K562 (cell line): ENCODE data around the gene ALG10. TPM values are rescaled to one million over a fixed set of nuclear protein-coding genes. Genes with fewer than 3 reads are reported as not detected.

ENCODE experiments used
- ATAC-seq: fragments of 200-7000 bp; cut with Tn5 transposase; 3 replicates; pipeline ENCODE4 v1.9.1; 2020; ENCODE audit warnings: moderate library complexity
- BruUV-seq: library from RNA; stranded (reverse); fragments of 400-500 nt; replicated peaks from 2 replicates; lab custom pipeline; 2021; lab: Mats Ljungman, UMichigan
- CTCF ChIA-PET: fragments of 300-600 bp; formaldehyde crosslinking; extraction: SDS; loops from one replicate; lab custom pipeline; 2021; ENCODE audit warnings: low intra/inter-chr PET ratio; lab: Yijun Ruan, JAX
- POLR2A ChIA-PET: fragments of 300-600, 350-650 bp; sonication (Branson Sonifier 250); formaldehyde crosslinking; extraction: SDS; loops from one replicate; lab custom pipeline; 2021; ENCODE audit warnings: antibody characterized with exemption, inconsistent platforms; lab: Yijun Ruan, JAX
- DNase-seq, 4 experiments: peaks; one replicate each; pipeline versions ENCODE4 v3.0.0 to v3.0.0-alpha.2; 2011 to 2018; ENCODE audit warnings: low spot score in 3 of 4, mixed read lengths in 3 of 4; ENCODE audit errors: extremely low read depth in 1 of 4
- FAIRE-seq: peaks from 2 replicates; lab custom pipeline; 2011; peaks lifted over from hg19 to GRCh38; lab: Jason Lieb, UNC
- H2AFZ ChIP-seq: 2 replicates; pipeline ENCODE4 v1.6.0; 2011; ENCODE audit warnings: low read depth, low read length, control low read depth, inconsistent platforms
- H3K27ac ChIP-seq: fragments of 200-600 bp; 3 replicates; pipeline ENCODE4 v1.8.0; 2011; ENCODE audit warnings: low read depth, mild to moderate bottlenecking, control low read depth, inconsistent platforms, low read length, moderate library complexity, mixed read lengths; ENCODE audit errors: extremely low read depth
- H3K27me3 ChIP-seq, 2 experiments: fragments of 300-600 bp in 1 of 2; 2 replicates in 1 of 2; 3 replicates in 1 of 2; pipeline versions ENCODE4 v1.6.0 to v1.8.0; 2011; ENCODE audit warnings: inconsistent platforms in 2 of 2, low read length in 2 of 2, mild to moderate bottlenecking in 1 of 2, mixed read lengths in 1 of 2, moderate library complexity in 1 of 2; ENCODE audit not compliant: control insufficient read depth in 2 of 2, insufficient read depth in 2 of 2
- H3K36me3 ChIP-seq: fragments of 300-600 bp; 3 replicates; pipeline ENCODE4 v1.8.0; 2011; ENCODE audit warnings: mild to moderate bottlenecking, low read length, inconsistent platforms; ENCODE audit not compliant: control insufficient read depth, insufficient read depth
- H3K4me1 ChIP-seq, 2 experiments: fragments of 200-600 bp in 1 of 2; replicated peaks in 1 of 2; 2 replicates in 1 of 2; 3 replicates in 1 of 2; pipeline versions ENCODE4 v1.5.1 to v1.8.0; 2011; ENCODE audit warnings: inconsistent platforms in 2 of 2, low read length in 2 of 2, mild to moderate bottlenecking in 1 of 2, mixed read lengths in 1 of 2, moderate library complexity in 1 of 2; ENCODE audit not compliant: control insufficient read depth in 2 of 2, insufficient read depth in 2 of 2
- H3K4me2 ChIP-seq: 2 replicates; pipeline ENCODE4 v1.6.1; 2011; ENCODE audit warnings: low read length, control low read depth, inconsistent platforms, mixed read lengths; ENCODE audit not compliant: insufficient read depth
- H3K4me3 ChIP-seq: fragments of 200-600 bp; sonication (generic), shearing (Covaris generic); 2 replicates; pipeline ENCODE4 v1.5.1; 2016; ENCODE audit warnings: control low read depth, inconsistent platforms
- H3K79me2 ChIP-seq: fragments of 200-600 bp; 3 replicates; pipeline ENCODE4 v1.8.0; 2011; ENCODE audit warnings: low read length, inconsistent platforms; ENCODE audit not compliant: control insufficient read depth, insufficient read depth
- H3K9ac ChIP-seq, 2 experiments: 2 replicates each; pipeline versions ENCODE4 v1.6.0 to v1.6.1; 2011; ENCODE audit warnings: low read depth in 2 of 2, low read length in 2 of 2, control low read depth in 1 of 2, inconsistent platforms in 1 of 2, mild to moderate bottlenecking in 1 of 2, mixed read lengths in 1 of 2; ENCODE audit not compliant: insufficient read depth in 1 of 2
- H3K9me1 ChIP-seq: one replicate; pipeline ENCODE4 v1.6.0; 2011; ENCODE audit warnings: inconsistent platforms, mild to moderate bottlenecking, low read length, moderate library complexity; ENCODE audit not compliant: control insufficient read depth, insufficient read depth
- H3K9me3 ChIP-seq: replicated peaks from 2 replicates; pipeline ENCODE4 v1.5.1; 2011; ENCODE audit warnings: low read depth, low read length, inconsistent platforms; ENCODE audit not compliant: control insufficient read depth, insufficient read depth
- H4K20me1 ChIP-seq: replicated peaks from 2 replicates; pipeline ENCODE4 v1.6.1; 2011; ENCODE audit warnings: low read length, inconsistent platforms, mixed read lengths; ENCODE audit not compliant: control insufficient read depth, insufficient read depth
- CBX2 ChIP-seq: fragments of 200-600 bp; sonication (generic); IDR thresholded peaks from one replicate; pipeline ENCODE4 v1.6.1; 2012; ENCODE audit warnings: mild to moderate bottlenecking, low read length, inconsistent platforms; ENCODE audit not compliant: insufficient read depth, poor library complexity, severe bottlenecking
- GABPB2 ChIP-seq: fragments of 250-450 bp; sonication (Bioruptor Pico); conservative IDR thresholded peaks from 2 replicates; pipeline ENCODE4 v1.5.1; 2021; ENCODE audit warnings: mild to moderate bottlenecking
- NCOA1 ChIP-seq: fragments of 450-650 bp; IDR thresholded peaks from 2 replicates; pipeline ENCODE4 v1.6.1; 2016; ENCODE audit warnings: low read depth
- SIRT6 ChIP-seq: IDR thresholded peaks from one replicate; pipeline ENCODE4 v1.6.1; 2012; ENCODE audit warnings: low read depth, mild to moderate bottlenecking, control low read depth, inconsistent platforms, low read length, moderate library complexity
- STAT6 ChIP-seq: sonication (generic); formaldehyde crosslinking; IDR thresholded peaks from 2 replicates; pipeline ENCODE4 v1.8.1; 2023; ENCODE audit warnings: mild to moderate bottlenecking, missing genetic modification reagents
- ZNF280A ChIP-seq: fragments of 450-650 bp; IDR thresholded peaks from 2 replicates; pipeline ENCODE4 v1.6.1; 2018; ENCODE audit warnings: mild to moderate bottlenecking, low read depth; ENCODE audit not compliant: partially characterized antibody
- ZNF280B ChIP-seq: fragments of 250-450 bp; sonication (Bioruptor Pico); IDR thresholded peaks from 2 replicates; pipeline ENCODE4 v1.5.1; 2021; ENCODE audit warnings: mild to moderate bottlenecking
- WGBS: fragments of 100-300 bp; shearing (Covaris generic); methylation state at CpG from one replicate; pipeline ENCODE4 v1.1.6; 2016; ENCODE audit warnings: low coverage, mixed read lengths; ENCODE audit not compliant: insufficient coverage; ENCODE audit errors: missing lambda C conversion rate; 5-methylcytosine and 5-hydroxymethylcytosine counted together
- in situ Hi-C: fragments of 300-500 bp; cut with MboI; formaldehyde crosslinking; loops from 4 replicates; pipeline ENCODE4 v1.15.0; 2018; ENCODE audit warnings: inconsistent platforms, mixed read lengths
- intact Hi-C: fragments of 100-400 bp; cut with micrococcal nuclease; formaldehyde crosslinking; loops from 2 replicates; pipeline ENCODE4 v1.14.2; 2022
- polyA plus RNA-seq, 8 experiments: library from polyadenylated mRNA; depleted of rRNA in 4 of 8; stranded (reverse) in 5 of 8; unstranded in 3 of 8; fragments of >200 nt; fragmentation: Nextera tagmentation in 2 of 8; fragmentation: Illumina TruSeq in 1 of 8; extraction: Ambion mirVana in 2 of 8; extraction: Trizol in 1 of 8; gene quantifications; 2 replicates each; pipeline versions ENCODE4 v1.2.1 to v1.2.3, GENCODE V29; 2011 to 2014; ENCODE audit warnings: inconsistent platforms in 1 of 8, missing spikeins in 1 of 8
- total RNA-seq, 7 experiments: library from RNA; depleted of rRNA in 6 of 7; stranded (reverse); fragments of >200 nt in 6 of 7; fragmentation: Illumina TruSeq in 2 of 7; extraction: Trizol in 2 of 7; gene quantifications; 2 replicates each; pipeline versions ENCODE4 v1.2.1 to v1.2.3, GENCODE V29; 2011 to 2021; ENCODE audit warnings: low replicate concordance in 1 of 7

Gene ALG10
- total and polyA plus RNA-seq, 9 of the 15 experiments (the other 6 are each of a cell fraction or from before 2014, with no cell fraction given): 2.4 to 14.7 (median 6.4) TPM

- no peak for TF ChIP-seq STAT6 (CRISPR knock-in tag)
- no peak for TF ChIP-seq NCOA1
Measured at GRCh38 chr12:33977887-33978286, 44.4 kb upstream of the ALG10 start (continued).

- DNase-seq (no peak), ATAC-seq (no peak), FAIRE-seq (no peak)
- no peaks in the 10 kb centered on the region for H3K36me3 ChIP-seq
- no peak overlapping the region for H3K4me2 ChIP-seq
- H2AFZ ChIP-seq: no peak overlapping the region
- no peak for TF ChIP-seq CBX2
- TF ChIP-seq GABPB2 (CRISPR knock-in tag): no peak
- no peak for TF ChIP-seq SIRT6
- TF ChIP-seq ZNF280B (CRISPR knock-in tag): no peak
- no peak for TF ChIP-seq ZNF280A
- 4% methylated on average over 4 of the region's 4 CpGs for WGBS
- no peaks in the 10 kb centered on the region for H3K79me2 ChIP-seq
- intact Hi-C loops (no loop called here), in situ Hi-C loops (no loop called here)
- H3K9me1 ChIP-seq: no peaks in the 10 kb centered on the region
- H4K20me1 ChIP-seq: no peaks in the 10 kb centered on the region
- no peak overlapping the region for H3K9ac ChIP-seq
- CTCF ChIA-PET: no interaction called here
- no peak overlapping the region for H3K27ac ChIP-seq
- BruUV-seq: no TSS peak
- H3K4me3 ChIP-seq: no peak overlapping the region
- H3K9me3 ChIP-seq: no peaks in the 10 kb centered on the region
- no peaks in the 10 kb centered on the region for H3K27me3 ChIP-seq
- POLR2A ChIA-PET: no interaction called here
- H3K4me1 ChIP-seq: no peaks in the 10 kb centered on the region
Measured at GRCh38 chr12:33988197-33988805, 34.0 kb upstream of the ALG10 start.
